Effector memory CD8-positive, alpha-beta T cell (primary cell): ENCODE data around the gene IST1.
"Not testable (repeated sequence)": the region's sequence is repeated elsewhere in the genome, so short reads cannot be mapped to it uniquely, and the experiment has no call there.

Experiments
- ATAC-seq: fragments of 150-1000 bp; cut with Tn5 transposase; replicated peaks from 2 replicates; pipeline ENCODE4 v1.10.0; 2021; ENCODE audit warnings: mild to moderate bottlenecking, moderate library complexity
- DNase-seq, 3 experiments: peaks; one replicate each; pipeline ENCODE4 v3.0.0; 2021
- H3K27ac Mint-ChIP-seq, 2 donors: one replicate each; pipeline ENCODE4 v1.8.0; 2022; ENCODE audit warnings: mild to moderate bottlenecking in 2 of 2, mixed read lengths in 2 of 2, moderate library complexity in 2 of 2
- H3K27me3 Mint-ChIP-seq, 2 donors: one replicate each; pipeline ENCODE4 v1.8.0; 2022; ENCODE audit warnings: mixed read lengths in 2 of 2
- H3K36me3 Mint-ChIP-seq: one replicate; pipeline ENCODE4 v1.8.0; 2022; ENCODE audit warnings: mild to moderate bottlenecking, moderate library complexity, mixed read lengths; ENCODE audit not compliant: insufficient read depth
- H3K4me1 Mint-ChIP-seq, 2 donors: one replicate each; pipeline ENCODE4 v1.8.0; 2022; ENCODE audit warnings: low read depth in 2 of 2, mixed read lengths in 2 of 2
- H3K4me3 Mint-ChIP-seq, 2 donors: one replicate each; pipeline ENCODE4 v1.8.0; 2022; ENCODE audit warnings: mild to moderate bottlenecking in 2 of 2, mixed read lengths in 2 of 2, moderate library complexity in 2 of 2
- H3K9me3 Mint-ChIP-seq, 2 donors: one replicate each; pipeline ENCODE4 v1.8.0; 2022; ENCODE audit warnings: mixed read lengths in 2 of 2

Gene IST1

DNA sequence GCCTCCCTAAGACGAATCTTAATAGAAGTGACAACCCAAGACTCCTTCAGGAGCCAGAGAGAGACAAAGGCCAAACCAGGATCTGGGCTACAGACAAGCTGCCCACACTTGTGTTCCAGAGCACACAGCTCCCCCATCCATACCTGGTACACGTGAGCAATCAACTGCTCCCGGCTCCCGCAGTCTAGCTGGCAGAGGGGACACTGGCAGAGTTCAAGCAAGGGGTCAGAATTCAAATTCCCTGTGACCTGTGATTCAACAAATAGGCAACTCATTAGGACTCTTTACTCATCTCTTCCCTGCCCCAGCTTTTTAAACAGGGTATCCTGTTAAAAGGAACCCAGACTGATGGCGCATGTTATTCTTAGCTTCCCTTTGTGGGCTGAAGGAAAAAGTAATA, 31.3 kb upstream of the IST1 start:
- DNase-seq (no peak), ATAC-seq (no peak)
- H3K27me3 Mint-ChIP-seq: no peaks in the 10 kb centered on the region
- peaks cover 2 to 13% of the 10 kb centered on the region in 2 donors for H3K4me1 Mint-ChIP-seq
- no peak overlapping the region for H3K4me3 Mint-ChIP-seq
- no peaks in the 10 kb centered on the region for H3K9me3 Mint-ChIP-seq
- H3K27ac Mint-ChIP-seq: peak overlapping the region in 1 of 2 donors; percentile 56
- peaks cover 31% of the 10 kb centered on the region for H3K36me3 Mint-ChIP-seq

DNA sequence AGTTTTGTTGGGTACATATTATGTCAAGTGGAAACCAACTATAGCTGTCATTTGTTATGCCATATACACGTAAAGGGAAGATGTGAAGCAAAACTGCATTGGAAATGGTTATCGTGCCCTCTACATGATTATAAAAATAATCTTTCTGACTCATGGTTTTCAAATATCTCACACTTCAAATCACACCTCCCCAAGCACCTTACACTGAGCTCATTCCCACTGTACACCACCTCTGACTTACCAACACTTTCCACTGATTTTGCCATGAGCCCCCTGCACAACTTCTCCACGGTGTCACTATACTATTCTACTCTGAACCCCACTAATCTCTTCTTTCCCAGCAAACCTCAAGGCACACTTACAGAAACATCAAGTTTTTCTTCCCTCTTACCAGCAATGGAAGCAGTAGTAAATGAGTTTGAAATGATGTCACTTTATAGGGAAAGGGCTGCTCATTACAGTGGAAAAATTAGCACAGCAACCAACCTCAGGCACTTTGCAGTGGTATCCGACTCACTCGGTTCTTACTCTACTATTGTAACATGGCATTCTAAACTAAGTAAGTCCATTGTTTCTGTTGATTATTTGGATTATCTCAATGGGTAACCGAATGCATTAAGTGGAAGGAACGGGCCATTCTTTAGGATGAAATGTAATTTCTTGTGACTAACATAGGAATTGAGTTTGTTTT, 30.0 kb upstream of the IST1 start:
- Mint-ChIP-seq H3K4me1 (peaks cover 0 to 17% of the 10 kb centered on the region in 2 donors), H3K4me3 (peak overlapping the region in 1 of 2 donors; percentile 23), H3K9me3 (no peaks in the 10 kb centered on the region), H3K27me3 (no peaks in the 10 kb centered on the region), H3K27ac (peak overlapping the region; percentile 4 to 56), H3K36me3 (peaks cover 28% of the 10 kb centered on the region)
- no peak for ATAC-seq
- no peak for DNase-seq

DNA sequence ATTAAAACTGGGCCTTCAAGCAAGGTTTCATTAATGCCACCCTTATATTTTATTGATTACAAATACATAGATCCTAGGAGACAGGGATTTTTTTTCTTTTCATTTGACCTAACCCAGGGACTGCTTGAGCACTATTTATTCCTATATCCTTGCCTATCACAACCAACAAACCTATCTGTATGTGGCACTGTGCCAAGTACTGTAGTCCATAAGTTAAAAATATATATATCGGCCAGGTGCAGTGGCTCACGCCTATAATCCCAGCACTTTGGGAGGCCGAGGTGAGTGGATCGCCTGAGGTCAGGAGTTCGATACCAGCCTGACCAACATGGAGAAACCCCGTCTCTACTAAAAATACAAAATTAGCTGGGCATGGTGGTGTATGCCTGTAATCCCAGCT, 28.2 kb upstream of the IST1 start:
- H3K4me3 Mint-ChIP-seq, H3K9me3 Mint-ChIP-seq, DNase-seq, H3K27me3 Mint-ChIP-seq, H3K27ac Mint-ChIP-seq, ATAC-seq: not testable (repeated sequence)
- Mint-ChIP-seq H3K36me3 (peaks cover 20% of the 10 kb centered on the region), H3K4me1 (peaks cover 0 to 17% of the 10 kb centered on the region in 2 donors)

DNA sequence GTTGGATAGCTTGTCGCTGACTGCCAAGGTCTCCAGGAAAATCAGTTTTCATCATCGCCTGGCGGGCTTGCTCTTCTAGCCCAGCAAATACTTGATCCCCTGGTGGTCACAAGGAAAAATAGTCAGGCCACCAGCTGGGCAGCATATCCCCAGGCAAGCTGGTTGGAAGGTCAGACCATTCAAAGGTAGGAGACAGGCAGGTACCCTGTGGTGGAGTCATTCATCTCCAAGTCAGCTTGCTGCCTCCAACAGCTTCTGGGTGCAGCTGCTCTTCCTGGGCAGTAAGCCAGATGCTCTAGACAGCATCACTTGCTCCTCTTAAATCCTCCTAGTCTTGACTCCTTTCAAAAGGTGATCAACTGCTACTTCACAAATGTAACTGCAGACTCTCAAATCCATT, 27.4 kb upstream of the IST1 start:
- Mint-ChIP-seq H3K4me1 (peaks cover 1 to 17% of the 10 kb centered on the region in 2 donors), H3K9me3 (no peaks in the 10 kb centered on the region), H3K36me3 (peaks cover 15% of the 10 kb centered on the region), H3K27ac (no peak overlapping the region), H3K4me3 (no peak overlapping the region), H3K27me3 (no peaks in the 10 kb centered on the region)
- DNase-seq (no peak), ATAC-seq (no peak)

DNA sequence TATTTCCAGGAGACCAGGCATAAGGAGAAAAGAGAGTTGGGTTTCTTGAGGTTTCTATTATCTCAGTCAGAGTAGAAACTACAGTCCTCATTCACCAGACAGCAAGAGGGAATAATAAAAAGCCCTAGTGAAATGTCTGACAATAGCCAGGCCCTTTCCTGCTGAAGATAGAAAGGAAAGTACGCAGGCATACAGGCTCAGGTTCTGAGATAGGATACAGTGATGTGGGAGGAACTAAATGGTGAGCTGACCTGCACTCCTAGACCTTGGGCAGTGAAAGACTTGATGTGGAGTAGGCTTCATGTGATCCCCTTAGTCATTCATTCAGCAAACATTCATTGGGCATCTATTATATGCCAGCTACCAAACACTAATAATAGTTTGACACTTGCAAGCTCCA, 26.2 kb upstream of the IST1 start:
- Mint-ChIP-seq H3K36me3 (peaks cover 7% of the 10 kb centered on the region), H3K27ac (peak overlapping the region in 1 of 2 donors; percentile 45), H3K4me1 (peaks cover 1 to 17% of the 10 kb centered on the region in 2 donors), H3K4me3 (no peak overlapping the region), H3K9me3 (no peaks in the 10 kb centered on the region), H3K27me3 (no peaks in the 10 kb centered on the region)
- ATAC-seq (no peak), DNase-seq (no peak)

DNA sequence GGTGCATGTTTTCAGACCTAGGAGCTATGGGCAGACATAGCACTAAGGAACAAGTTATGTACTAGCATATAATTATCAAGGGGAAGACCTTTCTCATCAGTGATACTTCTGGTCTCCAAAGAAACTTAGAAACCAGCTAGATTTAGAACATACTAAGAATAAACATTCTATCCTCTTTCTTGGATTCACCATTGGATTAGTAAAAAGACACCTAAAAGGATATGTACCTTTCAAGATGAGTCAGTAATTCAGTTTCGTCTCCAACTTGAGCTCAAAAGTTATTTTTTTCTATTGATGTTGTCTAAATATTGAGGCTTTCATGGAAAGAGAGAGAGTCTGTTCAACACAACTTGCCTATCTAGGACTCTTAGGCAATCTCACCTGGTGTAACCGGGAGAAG, 24.5 kb upstream of the IST1 start:
- no peak overlapping the region for H3K27ac Mint-ChIP-seq
- no peaks in the 10 kb centered on the region for H3K27me3 Mint-ChIP-seq
- ATAC-seq (no peak), DNase-seq (no peak)
- no peaks in the 10 kb centered on the region for H3K9me3 Mint-ChIP-seq
- H3K4me1 Mint-ChIP-seq: peaks cover 1 to 8% of the 10 kb centered on the region in 2 donors
- H3K4me3 Mint-ChIP-seq: no peak overlapping the region
- peaks cover 4% of the 10 kb centered on the region for H3K36me3 Mint-ChIP-seq

DNA sequence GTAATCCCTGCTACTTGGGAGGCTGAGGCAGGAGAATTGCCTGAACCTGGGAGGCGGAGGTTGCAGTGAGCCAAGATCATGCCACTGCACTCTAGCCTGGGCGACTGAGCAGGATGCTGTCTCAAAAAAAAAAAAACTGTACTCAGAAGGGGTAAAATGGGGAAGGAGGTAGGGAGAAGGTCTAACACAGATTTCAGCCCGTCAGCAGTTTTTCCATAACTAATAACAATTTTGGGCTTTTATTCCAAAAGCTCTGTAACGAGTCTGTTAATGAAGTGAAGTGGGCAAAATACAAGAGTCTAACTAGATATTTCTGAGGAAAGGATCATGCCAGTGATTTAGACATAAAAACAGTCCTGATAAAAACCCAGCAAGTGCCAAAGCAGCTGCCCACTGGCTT, 22.1 kb upstream of the IST1 start:
- no peak for ATAC-seq
- Mint-ChIP-seq H3K27me3 (no peaks in the 10 kb centered on the region), H3K4me1 (peaks cover 1 to 8% of the 10 kb centered on the region in 2 donors), H3K9me3 (no peaks in the 10 kb centered on the region), H3K36me3 (peaks cover 12% of the 10 kb centered on the region), H3K4me3 (no peak overlapping the region), H3K27ac (peak overlapping the region in 1 of 2 donors; percentile 28)
- no peak for DNase-seq

DNA sequence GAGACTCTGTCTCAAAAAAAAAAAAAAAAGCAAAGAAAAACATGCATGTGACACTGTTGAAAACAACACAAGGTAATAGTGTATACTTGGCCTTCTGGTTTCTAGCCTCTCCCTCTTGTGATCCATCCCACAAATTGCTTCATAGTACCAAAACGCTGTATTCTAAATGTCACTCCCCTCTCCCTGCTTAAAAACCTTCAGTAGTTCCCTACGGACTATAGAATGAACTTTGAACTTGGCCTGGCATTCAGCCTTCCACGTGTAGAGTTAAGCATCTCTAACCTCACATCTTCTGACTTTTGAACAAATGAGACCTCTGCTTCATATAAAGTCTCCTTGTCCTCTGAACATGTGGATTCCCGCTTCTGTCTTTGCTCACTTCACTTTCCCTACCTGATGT, 16.4 kb upstream of the IST1 start:
- no peak for DNase-seq
- no peak for ATAC-seq
- H3K9me3 Mint-ChIP-seq: no peaks in the 10 kb centered on the region
- peaks cover 31% of the 10 kb centered on the region for H3K36me3 Mint-ChIP-seq
- H3K27me3 Mint-ChIP-seq: no peaks in the 10 kb centered on the region
- H3K4me1 Mint-ChIP-seq: peaks cover 27 to 37% of the 10 kb centered on the region in 2 donors
- peak overlapping the region in 1 of 2 donors; percentile 32 for H3K27ac Mint-ChIP-seq
- no peak overlapping the region for H3K4me3 Mint-ChIP-seq

DNA sequence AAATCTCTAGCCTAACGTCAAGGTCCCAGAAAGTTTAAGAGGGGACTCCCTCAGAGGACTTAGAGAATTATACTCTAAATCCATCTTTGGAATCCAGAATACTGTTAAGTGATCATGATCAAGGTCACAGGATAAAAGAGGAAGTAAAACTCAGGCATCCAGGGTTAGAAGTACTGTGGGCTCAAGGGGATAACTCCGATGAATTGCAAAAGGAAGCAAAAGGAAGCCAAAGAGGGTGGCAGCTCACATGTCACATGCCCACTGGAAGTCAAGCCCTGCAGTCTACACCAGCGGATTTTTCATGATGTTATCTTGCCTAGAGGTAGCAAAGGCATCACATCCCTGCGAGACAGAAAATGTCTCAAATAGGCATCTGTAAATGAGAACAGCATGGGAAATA, 15.2 kb upstream of the IST1 start:
- Mint-ChIP-seq H3K4me1 (peaks cover 34 to 47% of the 10 kb centered on the region in 2 donors), H3K4me3 (no peak overlapping the region), H3K27ac (no peak overlapping the region), H3K9me3 (no peaks in the 10 kb centered on the region), H3K36me3 (peaks cover 42% of the 10 kb centered on the region), H3K27me3 (no peaks in the 10 kb centered on the region)
- ATAC-seq: no peak
- no peak for DNase-seq

DNA sequence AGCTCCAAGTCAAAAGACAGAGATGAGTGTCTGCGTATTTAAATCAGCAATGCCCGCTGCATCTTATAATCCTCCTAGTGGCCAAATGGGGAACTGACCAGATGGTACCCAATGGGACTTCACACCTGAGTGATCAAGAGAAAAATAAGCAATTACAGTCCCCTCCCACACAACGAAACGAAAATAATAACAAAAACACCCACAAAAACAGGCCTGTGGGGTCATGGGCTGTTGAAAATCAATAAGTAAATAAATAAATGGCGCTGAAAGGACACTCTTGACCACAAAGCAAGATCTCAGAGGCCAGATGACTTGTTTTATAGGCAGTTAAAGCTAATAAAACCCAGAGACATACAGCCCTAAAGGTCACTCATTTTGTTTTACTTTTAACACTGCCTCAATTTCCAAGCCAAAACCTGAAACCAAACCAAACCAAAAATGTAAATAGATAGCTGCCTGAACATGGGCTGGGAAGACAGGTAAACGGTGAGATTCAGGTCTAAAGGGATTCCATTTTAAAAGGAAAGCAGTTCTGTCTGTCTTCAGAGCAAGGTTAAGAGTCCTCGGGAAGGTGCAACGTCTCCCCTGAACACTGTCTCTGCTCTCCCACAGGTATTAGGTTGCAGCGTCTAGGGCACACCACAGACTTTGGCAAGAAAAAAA, 12.7 kb upstream of the IST1 start:
- Mint-ChIP-seq H3K9me3 (no peaks in the 10 kb centered on the region), H3K4me1 (peaks cover 36 to 51% of the 10 kb centered on the region in 2 donors), H3K36me3 (peaks cover 36% of the 10 kb centered on the region), H3K27ac (peak overlapping the region; percentile 93 to 97), H3K4me3 (peak overlapping the region; percentile 88 to 98), H3K27me3 (no peaks in the 10 kb centered on the region)
- DNase-seq: peak; percentile 87 to 89 (median 89)
- ATAC-seq: peak; percentile 52

DNA sequence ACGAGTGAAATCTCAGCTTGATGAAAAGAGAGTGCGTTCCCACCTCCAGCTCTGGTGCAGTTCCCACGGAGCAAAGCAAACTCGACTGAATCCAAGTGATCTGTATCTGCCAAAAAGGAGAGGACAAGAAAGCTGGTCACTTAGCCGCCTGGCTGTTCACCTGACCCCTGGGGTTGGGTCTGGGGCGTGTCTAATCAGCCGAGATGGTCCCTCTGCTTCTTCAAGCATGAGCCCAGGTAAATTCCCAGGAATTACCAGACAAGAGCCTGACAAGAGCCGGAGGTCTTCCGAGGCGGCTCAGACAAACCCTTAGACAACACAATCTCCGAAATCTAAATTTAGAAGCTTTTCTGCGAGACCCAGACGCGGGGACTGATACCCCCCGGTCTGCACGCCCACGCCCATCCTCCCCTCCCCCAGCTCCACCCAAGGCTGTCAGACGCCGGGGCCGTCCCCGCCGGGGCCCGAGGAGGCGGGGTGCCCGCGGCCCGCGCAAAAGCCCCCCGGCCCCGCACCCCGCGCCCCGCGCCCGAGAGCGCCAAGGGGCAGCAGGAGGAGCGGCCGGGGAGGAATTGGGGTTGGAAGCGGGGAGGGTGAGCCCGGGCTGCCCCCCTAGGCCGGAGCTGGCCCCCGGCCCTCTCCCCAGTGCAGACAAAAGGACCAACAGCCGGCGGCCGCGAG, 12.0 kb upstream of the IST1 start:
- Mint-ChIP-seq H3K27ac (peak overlapping the region; percentile 93 to 97), H3K4me1 (peaks cover 36 to 51% of the 10 kb centered on the region in 2 donors), H3K27me3 (no peaks in the 10 kb centered on the region), H3K36me3 (peaks cover 31% of the 10 kb centered on the region), H3K4me3 (peak overlapping the region; percentile 88 to 98), H3K9me3 (no peaks in the 10 kb centered on the region)
- ATAC-seq (peak; percentile 19), DNase-seq (peak; percentile 24 to 40 (median 37))

DNA sequence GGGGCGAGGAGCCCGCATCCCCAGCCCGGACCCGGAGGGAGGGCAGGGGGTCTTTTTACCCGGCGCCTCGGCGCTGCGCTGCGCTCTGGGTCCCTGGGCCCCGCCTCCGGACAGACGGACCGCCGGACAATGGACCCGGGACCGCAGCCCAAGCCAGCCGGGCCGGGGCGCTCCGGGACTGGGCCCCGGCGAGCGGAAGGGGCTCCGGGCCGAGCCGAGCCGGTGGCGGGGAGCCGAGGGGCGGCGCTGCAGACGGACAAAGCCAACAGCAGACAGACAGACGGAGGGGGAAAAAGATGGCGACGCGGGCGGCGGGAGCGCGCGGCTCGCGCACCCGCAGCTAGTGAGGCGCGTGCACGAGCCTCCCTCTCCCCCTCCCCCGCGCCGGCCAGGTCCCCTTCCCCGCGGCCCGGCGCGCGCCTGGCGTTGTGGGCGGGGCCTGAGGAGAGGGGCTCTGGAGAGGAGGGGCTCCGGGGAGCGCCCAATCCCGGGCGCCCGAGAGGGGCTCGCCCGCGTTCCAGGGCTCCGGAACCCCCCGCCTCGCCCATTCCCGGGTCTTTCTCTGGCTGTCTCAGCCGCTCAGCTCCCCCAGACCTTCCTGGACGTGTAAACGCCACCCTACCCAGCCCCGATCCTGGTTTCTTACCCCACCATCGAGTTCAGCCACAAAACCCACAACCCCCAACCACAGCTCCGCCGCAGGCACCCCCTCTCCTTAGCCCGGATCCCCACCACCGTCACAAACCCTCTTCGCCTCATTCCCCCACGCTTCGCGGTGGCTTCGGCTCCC, 11.3 kb upstream of the IST1 start, which contains the start of gene ZNF821:
TSS of gene ZNF821 (minus strand) at position 334 of the 790 bp plus-strand sequence. CDS start 4,236 bp downstream, outside the sequence.
- H3K4me1 Mint-ChIP-seq: peaks cover 34 to 49% of the 10 kb centered on the region in 2 donors
- H3K9me3 Mint-ChIP-seq: no peaks in the 10 kb centered on the region
- ATAC-seq: peak; percentile 69
- no peaks in the 10 kb centered on the region for H3K27me3 Mint-ChIP-seq
- peak; percentile 75 to 83 (median 81) for DNase-seq
- peak within 1 kb of the TSS; percentile 98 to 99 for H3K4me3 Mint-ChIP-seq
- peak within 1 kb of the TSS; percentile 98 to 99 for H3K27ac Mint-ChIP-seq
- H3K36me3 Mint-ChIP-seq: peaks cover 30% of the 10 kb centered on the region

DNA sequence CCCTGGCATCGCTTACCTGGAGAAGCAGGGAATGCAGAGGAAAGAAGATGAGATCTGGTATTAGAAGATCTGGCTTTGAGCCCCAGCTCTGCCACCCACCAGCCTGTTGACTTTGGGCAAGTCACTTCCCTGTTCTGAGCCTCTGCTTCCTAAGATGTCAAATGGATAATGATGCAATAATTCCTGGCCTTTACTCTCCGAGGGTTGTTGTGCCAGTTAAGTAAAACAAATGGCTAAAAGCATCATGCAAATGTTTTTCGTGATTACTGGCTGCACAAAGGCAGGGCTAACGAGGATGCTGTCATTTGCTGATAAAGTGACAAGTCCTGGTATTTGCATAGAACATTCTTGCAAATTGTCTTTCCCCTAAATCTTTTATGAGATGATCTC, 10.1 kb upstream of the IST1 start:
- ATAC-seq (no peak), DNase-seq (no peak)
- H3K4me1 Mint-ChIP-seq: peaks cover 28 to 39% of the 10 kb centered on the region in 2 donors
- no peaks in the 10 kb centered on the region for H3K27me3 Mint-ChIP-seq
- H3K4me3 Mint-ChIP-seq: peak overlapping the region; percentile 98 to 99
- peak overlapping the region; percentile 98 to 99 for H3K27ac Mint-ChIP-seq
- H3K9me3 Mint-ChIP-seq: no peaks in the 10 kb centered on the region
- H3K36me3 Mint-ChIP-seq: peaks cover 30% of the 10 kb centered on the region
